Urinary bladder (tissue), 4 donors: ENCODE data around the gene ADCY5. TPM values are rescaled to one million over a fixed set of nuclear protein-coding genes. Genes with fewer than 3 reads are reported as not detected.

Experiments used
- DNase-seq: peaks from one replicate; pipeline ENCODE4 v3.0.0-alpha.2; 2015; ENCODE audit errors: extremely low spot score
- H3K27ac ChIP-seq: one replicate; pipeline ENCODE4 v1.5.1; 2013; ENCODE audit warnings: low read depth, mild to moderate bottlenecking, moderate library complexity
- H3K36me3 ChIP-seq: one replicate; pipeline ENCODE4 v1.6.1; 2013; ENCODE audit warnings: mild to moderate bottlenecking, moderate library complexity; ENCODE audit not compliant: insufficient read depth
- H3K4me1 ChIP-seq: one replicate; pipeline ENCODE4 v1.6.1; 2013; ENCODE audit warnings: mild to moderate bottlenecking, moderate library complexity; ENCODE audit not compliant: insufficient read depth
- H3K4me3 ChIP-seq: one replicate; pipeline ENCODE4 v1.5.1; 2013; ENCODE audit warnings: low read depth, low read length
- WGBS: extraction: QIAGEN DNeasy Blood & Tissue Kit; methylation state at CpG from one replicate; pipeline ENCODE4 v1.1.7; 2013; 5-methylcytosine and 5-hydroxymethylcytosine counted together
- polyA plus RNA-seq: library from polyadenylated mRNA; stranded (reverse); fragments of 200-250 nt; gene quantifications from one replicate; pipeline ENCODE4 v1.2.3, GENCODE V29; 2013
- total RNA-seq: library from RNA; depleted of rRNA; stranded (reverse); fragments of >200 nt; gene quantifications from one replicate; pipeline ENCODE4 v1.2.3, GENCODE V29; 2014
- donor health status: healthy with polysubstance abuse.
- donor health status: healthy.

Gene ADCY5
- total and polyA plus RNA-seq, 2 donors, result 25.1 to 53.1 TPM

DNA sequence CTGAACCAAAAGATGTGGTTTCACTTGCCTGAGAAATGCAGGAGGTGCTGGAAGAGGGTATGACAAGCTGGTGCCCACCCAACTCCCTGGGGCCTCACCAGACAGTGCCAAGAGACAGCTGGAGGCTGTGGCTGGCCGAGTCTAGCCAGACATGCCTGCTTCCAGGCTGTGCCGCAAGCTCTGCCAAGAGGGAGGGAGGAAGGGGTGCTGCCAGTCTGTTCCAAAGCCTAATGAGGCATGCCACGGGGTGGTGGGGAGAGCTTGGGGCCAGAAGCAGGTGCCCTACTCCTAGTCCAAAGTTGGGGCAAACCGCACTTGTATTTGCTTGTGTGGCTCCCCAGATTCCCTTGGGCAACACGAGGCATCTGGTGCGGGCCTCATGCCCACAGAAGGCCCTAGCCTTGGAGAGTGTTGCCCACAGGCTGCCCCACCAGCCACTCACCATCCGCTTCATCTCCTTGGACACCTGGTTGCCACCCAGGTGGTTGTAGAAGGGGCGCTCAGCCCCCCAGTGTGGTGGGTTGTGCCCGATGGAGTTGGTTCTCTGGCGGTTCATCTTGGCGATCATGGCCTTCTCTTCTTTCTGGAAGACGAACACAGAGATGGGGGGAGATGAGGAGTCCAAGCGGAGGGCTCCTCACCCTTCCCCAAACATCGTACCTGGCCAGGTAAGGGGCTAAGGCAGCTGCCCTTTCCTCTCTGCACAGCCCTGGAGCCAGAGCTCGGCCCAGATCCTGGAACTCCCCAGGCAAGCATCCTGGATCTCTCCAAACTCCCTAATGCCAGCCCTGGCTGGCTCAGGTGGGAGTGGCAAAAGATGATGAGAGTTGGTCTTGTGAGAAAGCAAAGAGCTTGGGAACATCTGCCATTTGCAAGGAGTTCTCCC is 123.8 kb downstream of the ADCY5 start:
- Histone ChIP-seq H3K4me3 (no peak overlapping the region), H3K4me1 (no peaks in the 10 kb centered on the region), H3K27ac (no peak overlapping the region), H3K36me3 (no peaks in the 10 kb centered on the region)
- DNase-seq, result no peak
- 91% methylated on average over 15 of the region's 15 CpGs for WGBS

DNA sequence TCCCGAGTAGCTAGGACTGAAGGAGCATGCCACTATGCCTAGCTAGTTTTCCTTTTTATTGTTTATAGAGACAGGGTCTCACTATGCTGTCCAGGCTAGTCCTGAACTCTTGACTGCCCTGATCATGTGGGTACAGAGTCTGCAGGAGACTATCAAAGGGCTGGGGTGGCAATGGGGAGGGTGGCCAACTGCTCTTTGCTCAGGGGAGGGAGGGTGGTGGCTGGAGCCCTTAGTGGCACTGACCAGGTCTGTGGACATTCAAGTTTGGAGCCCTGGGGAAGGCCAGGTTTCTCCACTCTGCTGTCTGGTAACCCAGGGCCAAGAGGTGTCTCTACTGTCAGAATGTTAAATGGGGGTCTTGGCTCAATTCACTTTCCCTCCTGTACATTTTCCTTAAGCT is 125.1 kb downstream of the ADCY5 start:
- no peak overlapping the region for H3K4me3 ChIP-seq
- no peaks in the 10 kb centered on the region for H3K36me3 ChIP-seq
- 89% methylated on average over 1 of the region's 1 CpG for WGBS
- H3K4me1 ChIP-seq, result no peaks in the 10 kb centered on the region
- DNase-seq, result no peak
- H3K27ac ChIP-seq, result no peak overlapping the region

DNA sequence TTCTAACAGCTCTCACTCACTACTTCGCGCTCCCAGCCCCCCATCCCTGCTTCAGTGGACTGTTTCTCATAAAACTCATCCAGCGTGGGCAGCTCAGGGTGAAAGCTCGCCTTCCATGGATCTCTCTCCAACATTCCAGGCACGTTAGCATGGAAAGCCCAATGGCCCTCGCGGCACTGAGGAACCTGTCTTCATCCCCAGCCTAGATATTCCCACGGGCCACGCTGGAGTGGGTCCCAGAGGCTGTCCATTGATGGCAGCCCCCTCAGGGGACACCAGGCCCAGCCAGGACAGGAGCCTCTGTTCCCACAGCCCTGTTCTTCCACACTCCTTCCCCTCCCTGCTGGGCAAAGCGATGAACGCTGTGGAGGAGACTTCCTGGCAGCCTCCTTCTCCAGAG is 126.0 kb downstream of the ADCY5 start:
- WGBS, result 80% methylated on average over 11 of the region's 11 CpGs
- no peaks in the 10 kb centered on the region for H3K4me1 ChIP-seq
- no peak overlapping the region for H3K4me3 ChIP-seq
- H3K36me3 ChIP-seq, result no peaks in the 10 kb centered on the region
- DNase-seq, result no peak
- no peak overlapping the region for H3K27ac ChIP-seq

DNA sequence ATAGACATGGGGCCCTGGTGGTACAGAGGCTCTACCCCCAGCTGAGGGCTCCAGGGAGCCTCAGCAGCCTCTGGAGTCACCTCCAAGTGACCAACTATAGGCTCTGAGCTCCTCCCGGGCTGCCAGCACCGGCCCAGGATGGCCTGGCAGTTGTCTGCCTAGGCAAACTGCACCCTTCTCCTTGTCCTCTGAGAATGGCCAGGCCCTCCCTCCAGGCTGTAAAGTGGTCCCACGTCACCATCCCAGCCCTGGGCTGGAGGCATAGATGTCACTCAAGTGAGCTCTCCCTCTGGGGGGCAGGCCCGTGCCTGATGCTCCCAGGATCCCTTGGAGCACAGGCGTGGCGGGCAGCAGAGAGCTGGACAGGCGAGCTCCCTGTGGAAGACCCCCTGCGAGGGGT is 127.1 kb downstream of the ADCY5 start:
- 86% methylated on average over 8 of the region's 8 CpGs for WGBS
- H3K4me1 ChIP-seq, result no peaks in the 10 kb centered on the region
- H3K36me3 ChIP-seq, result no peaks in the 10 kb centered on the region
- no peak for DNase-seq
- H3K27ac ChIP-seq, result no peak overlapping the region
- no peak overlapping the region for H3K4me3 ChIP-seq

DNA sequence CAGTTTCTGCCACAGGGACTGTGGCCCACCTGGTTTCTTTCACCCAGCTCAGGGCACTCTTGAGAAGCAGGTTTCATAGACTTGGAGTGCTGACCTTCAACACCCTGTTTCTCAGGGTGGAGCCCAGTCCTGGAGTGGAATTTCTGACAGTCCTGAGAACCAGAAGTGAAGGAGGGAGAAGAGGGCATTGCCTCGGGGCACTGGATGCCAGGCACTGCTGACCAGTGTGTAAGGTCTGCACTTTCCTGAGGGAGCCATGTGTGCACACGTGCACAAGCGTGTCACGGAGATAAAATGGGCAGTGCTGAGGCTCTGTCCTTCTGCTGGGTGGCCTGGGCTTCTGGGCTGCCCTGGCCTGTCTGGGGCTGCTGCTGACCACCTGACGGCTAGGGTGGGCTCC is 128.7 kb downstream of the ADCY5 start:
- no peaks in the 10 kb centered on the region for H3K4me1 ChIP-seq
- H3K27ac ChIP-seq, result no peak overlapping the region
- no peak for DNase-seq
- 80% methylated on average over 5 of the region's 5 CpGs for WGBS
- H3K36me3 ChIP-seq, result no peaks in the 10 kb centered on the region
- H3K4me3 ChIP-seq, result no peak overlapping the region

DNA sequence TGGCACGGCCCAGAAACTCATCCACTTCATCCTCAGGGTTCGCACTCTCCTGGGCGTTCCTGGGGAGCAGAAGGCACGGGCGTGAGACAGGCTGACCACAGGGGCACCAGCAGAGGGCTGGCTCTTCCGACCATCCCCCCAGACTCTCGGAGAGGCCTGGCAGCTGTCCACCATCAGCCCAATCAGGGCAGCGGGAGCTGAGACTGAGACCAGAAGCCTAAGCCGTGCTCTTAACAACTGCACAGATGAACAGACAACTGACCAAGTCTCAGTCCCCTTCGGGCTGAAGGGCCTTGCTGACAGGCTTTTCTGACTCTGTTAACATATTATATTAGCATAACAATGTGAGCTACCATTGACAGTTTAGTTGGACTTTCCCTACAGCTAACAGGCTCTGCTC is 129.1 kb downstream of the ADCY5 start:
- DNase-seq, result no peak
- Histone ChIP-seq H3K4me3 (no peak overlapping the region), H3K4me1 (no peaks in the 10 kb centered on the region), H3K27ac (no peak overlapping the region), H3K36me3 (no peaks in the 10 kb centered on the region)
- WGBS, result 50% methylated on average over 10 of the region's 10 CpGs

DNA sequence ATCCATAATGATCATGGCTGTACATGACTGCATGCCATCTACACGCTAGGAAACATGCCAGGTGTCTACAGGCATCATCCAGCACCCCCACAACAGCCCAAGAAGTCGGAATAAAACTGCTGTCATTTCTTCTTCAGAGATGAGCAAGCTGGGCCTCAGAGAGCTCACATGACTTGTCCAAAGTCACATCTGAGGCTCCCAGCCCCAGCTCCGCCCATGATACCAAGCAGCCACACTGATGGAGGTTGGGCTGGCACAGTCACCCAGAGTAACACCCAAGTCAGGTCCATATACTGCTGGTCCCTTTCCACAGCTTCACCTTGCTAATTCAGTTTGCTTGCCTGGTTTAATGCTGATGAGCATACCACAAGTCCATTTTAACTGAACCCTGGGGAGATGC is 130.5 kb downstream of the ADCY5 start:
- H3K4me3 ChIP-seq, result no peak overlapping the region
- WGBS, result 93% methylated on average over 3 of the region's 3 CpGs
- H3K36me3 ChIP-seq, result no peaks in the 10 kb centered on the region
- H3K27ac ChIP-seq, result no peak overlapping the region
- no peaks in the 10 kb centered on the region for H3K4me1 ChIP-seq
- DNase-seq, result no peak

DNA sequence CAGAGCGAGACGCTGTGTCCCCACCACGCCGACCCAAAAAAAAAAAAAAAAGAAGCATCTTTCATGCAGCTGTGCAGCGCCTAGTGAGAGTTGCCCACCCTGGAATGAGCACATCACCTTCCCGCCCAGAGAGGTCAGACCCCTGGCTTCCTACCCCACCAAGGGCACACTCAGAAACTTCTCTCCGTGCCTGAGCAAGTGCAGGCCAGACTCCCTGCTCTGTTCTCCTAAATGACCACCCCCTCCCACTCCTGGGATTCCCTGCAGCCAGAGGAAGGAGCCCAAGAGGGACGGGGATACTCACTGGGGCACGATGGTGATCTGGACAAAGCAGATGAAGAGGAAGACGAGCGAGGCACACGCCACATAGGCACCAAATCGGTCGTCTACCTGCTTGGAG is 131.2 kb downstream of the ADCY5 start:
- Histone ChIP-seq H3K4me3 (no peak overlapping the region), H3K27ac (no peak overlapping the region), H3K36me3 (no peaks in the 10 kb centered on the region), H3K4me1 (no peaks in the 10 kb centered on the region)
- DNase-seq, result no peak
- WGBS, result 91% methylated on average over 14 of the region's 14 CpGs

DNA sequence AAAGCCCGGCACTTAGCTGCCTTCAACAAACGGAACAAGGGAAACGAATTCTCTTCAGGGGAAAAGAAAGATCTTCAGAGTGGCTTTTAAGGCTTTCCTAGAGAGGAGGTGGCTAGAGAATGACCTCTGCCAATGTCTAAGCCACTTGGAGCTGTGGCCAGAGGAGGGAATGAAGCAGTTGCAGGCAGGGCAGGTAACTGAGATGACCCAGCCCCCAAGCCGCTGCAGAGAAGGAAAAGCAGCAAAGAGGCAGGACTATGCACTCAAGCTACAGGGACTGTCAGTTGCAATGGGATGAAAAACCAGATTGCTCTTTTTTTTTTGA is 133.7 kb downstream of the ADCY5 start:
- H3K36me3 ChIP-seq, result no peaks in the 10 kb centered on the region
- H3K27ac ChIP-seq, result no peak overlapping the region

DNA sequence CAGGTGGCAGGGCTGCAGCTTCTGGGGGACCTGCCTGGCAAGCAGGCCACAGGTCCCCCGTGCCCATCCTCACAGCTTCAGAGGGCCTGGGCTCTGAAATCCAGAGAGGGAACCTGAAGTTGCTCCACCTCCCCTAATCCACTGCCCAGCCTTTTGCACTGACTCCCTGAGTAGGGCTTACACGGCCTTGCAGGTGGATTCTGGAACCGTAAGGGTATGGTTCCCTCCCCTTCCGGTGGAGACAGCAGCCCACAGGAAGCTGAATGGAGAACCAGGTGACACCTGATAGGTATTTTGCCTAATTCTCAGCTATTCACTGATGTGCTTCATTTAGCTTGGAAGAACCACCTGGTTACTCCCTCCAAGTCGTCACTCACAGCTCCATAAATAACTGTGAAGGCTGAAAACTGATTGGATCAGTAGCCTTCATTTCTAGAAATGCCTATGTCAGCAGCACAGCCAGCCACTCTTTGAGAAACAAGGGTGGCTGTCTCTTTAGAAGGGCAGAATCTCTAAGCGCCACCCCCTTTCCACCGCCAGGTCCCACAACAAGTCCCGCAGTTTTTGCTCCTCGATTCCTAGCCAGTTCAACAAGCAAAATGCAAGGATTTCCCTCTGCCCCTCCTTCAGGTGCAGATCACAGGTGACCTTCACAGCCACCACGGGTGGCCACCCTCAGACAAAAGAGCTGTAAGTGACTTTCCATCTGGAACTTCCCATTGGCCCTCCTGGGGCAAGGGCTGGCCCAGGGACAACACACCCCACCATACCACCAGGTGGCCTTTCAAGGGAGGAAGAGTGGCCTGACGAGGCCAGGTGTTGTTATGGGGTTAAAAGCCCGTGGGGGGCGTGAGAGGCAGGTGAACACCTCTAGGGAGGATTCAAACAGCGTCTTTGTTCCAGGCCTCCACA is 134.3 kb downstream of the ADCY5 start:
- Histone ChIP-seq H3K27ac (no peak overlapping the region), H3K4me3 (no peak overlapping the region), H3K36me3 (no peaks in the 10 kb centered on the region), H3K4me1 (no peaks in the 10 kb centered on the region)
- 70% methylated on average over 14 of the region's 14 CpGs for WGBS
- no peak for DNase-seq

More for the DNA sequence above, 133.7 kb downstream of the ADCY5 start:
- WGBS, result 60% methylated on average over 4 of the region's 4 CpGs
- DNase-seq, result no peak
- no peaks in the 10 kb centered on the region for H3K4me1 ChIP-seq
- no peak overlapping the region for H3K4me3 ChIP-seq

DNA sequence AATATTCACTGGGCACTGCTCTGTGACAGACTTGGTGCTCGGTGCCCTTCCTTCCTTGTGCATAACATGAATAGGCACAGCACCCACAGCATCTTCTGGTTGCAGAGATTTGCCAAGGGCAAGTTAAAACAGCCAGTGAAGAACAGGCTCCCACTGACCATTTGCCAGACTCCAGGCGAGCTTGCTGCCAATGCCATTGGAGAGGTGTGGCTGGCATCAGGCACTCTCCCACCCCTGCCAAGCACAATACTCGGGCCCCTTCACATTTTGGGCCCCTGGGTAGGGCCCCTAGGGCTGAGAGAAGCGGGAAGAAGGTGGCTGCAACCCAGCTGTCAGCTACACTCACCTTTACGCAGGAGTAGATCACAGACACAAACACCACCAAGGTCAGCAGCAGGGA is 135.0 kb downstream of the ADCY5 start:
- no peak overlapping the region for H3K27ac ChIP-seq
- WGBS, result 79% methylated on average over 5 of the region's 5 CpGs
- no peak for DNase-seq
- no peaks in the 10 kb centered on the region for H3K4me1 ChIP-seq
- H3K36me3 ChIP-seq, result no peaks in the 10 kb centered on the region
- H3K4me3 ChIP-seq, result no peak overlapping the region

DNA sequence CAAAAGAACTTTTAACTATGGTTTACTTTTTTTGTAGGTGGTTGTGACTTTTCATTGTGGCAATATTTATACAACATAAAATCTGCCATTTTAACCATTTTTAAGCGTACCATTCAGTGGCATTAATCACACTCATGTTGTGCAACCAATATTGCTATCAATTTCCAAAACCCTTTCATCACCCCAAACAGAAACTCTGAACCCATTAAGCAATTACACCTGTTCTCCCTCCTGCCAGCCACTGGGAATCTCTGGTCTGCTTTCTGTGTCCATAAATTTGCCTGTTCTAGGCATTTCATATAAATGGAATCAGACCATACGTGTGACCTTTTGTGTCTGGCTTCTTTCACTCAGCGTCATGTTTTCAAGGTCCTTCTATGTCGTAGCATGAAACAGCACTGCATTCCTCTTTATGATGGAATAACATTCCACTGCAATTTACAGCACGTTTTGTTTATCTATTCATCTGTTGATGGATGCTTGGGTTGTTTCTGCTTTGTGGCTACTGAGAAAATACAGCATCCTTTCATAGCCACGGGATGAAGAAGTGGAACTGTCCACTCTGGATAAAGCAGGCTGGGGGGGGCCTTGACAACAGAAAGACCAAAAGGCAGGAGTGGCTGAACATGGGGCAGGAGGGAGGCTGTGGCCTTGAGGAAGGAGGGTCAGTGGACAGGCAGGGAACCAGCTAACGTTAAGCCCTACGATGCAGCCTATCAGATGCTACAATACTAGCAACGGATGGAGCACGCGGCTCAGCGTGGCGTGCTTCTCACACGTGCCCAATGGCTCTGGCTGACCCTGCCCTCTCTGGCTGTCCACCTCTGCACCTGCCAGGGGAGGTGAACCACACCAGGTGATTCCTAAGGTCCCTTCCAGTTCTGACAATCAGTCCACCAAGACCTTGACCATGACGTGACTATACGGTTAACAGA is 136.3 kb downstream of the ADCY5 start:
- Histone ChIP-seq H3K27ac (no peak overlapping the region), H3K36me3 (no peaks in the 10 kb centered on the region), H3K4me1 (no peaks in the 10 kb centered on the region), H3K4me3 (no peak overlapping the region)
- DNase-seq, result no peak
- 71% methylated on average over 16 of the region's 16 CpGs for WGBS

DNA sequence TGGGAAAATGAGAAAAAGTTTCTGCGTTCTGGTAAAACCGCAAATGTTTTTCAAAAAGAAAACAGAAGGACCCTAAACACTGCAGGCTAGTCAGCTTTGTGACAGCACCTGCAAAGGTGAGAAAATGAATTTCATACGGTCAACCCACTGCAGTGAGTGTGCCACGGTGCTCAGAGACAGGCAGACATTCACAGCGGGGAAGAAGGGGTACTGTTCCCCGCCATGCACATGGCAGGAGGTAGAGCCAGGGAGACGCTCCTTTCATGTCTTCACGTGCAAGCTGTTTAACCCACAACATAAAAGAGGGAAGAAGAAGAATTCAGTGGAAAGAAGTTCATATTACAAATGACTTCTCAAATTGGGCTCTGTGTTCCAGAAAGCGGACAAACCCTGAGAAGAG is 137.7 kb downstream of the ADCY5 start:
- H3K36me3 ChIP-seq, result no peaks in the 10 kb centered on the region
- WGBS, result 75% methylated on average over 9 of the region's 9 CpGs
- DNase-seq, result no peak
- H3K27ac ChIP-seq, result no peak overlapping the region
- H3K4me3 ChIP-seq, result no peak overlapping the region
- H3K4me1 ChIP-seq, result no peaks in the 10 kb centered on the region
